Liver (tissue), 9 donors: ENCODE results near the gene EPHB4. TPM values are rescaled to one million over a fixed set of nuclear protein-coding genes. Genes with fewer than 3 reads are reported as not detected.

Experiments
- DNase-seq: peaks from one replicate; pipeline ENCODE4 v3.0.0-alpha.2; 2017; ENCODE audit warnings: low spot score
- H3K27ac ChIP-seq, 2 donors: one replicate each; pipeline ENCODE4 v1.7.0; 2013; ENCODE audit warnings: inconsistent platforms in 2 of 2, low read length in 2 of 2, control low read depth in 1 of 2, low read depth in 1 of 2, mild to moderate bottlenecking in 1 of 2
- H3K27me3 ChIP-seq, 4 donors: one replicate each; pipeline versions ENCODE4 v1.6.1 to v1.7.0; 2013; ENCODE audit warnings: low read length in 3 of 4, inconsistent platforms in 1 of 4, mild to moderate bottlenecking in 1 of 4, moderate library complexity in 1 of 4; ENCODE audit not compliant: control insufficient read depth in 4 of 4, insufficient read depth in 4 of 4
- H3K36me3 ChIP-seq, 4 donors: one replicate each; pipeline versions ENCODE4 v1.6.1 to v1.7.0; 2013; ENCODE audit warnings: low read length in 3 of 4, mild to moderate bottlenecking in 3 of 4, low read depth in 1 of 4, moderate library complexity in 1 of 4; ENCODE audit not compliant: control insufficient read depth in 4 of 4, insufficient read depth in 3 of 4
- H3K4me1 ChIP-seq, 4 donors: one replicate each; pipeline versions ENCODE4 v1.6.1 to v1.7.0; 2013; ENCODE audit warnings: low read length in 3 of 4, mild to moderate bottlenecking in 3 of 4, moderate library complexity in 1 of 4; ENCODE audit not compliant: control insufficient read depth in 4 of 4, insufficient read depth in 4 of 4
- H3K4me3 ChIP-seq, 3 donors: one replicate each; pipeline versions ENCODE4 v1.6.1 to v1.7.0; 2013; ENCODE audit warnings: low read length in 3 of 3, control low read depth in 1 of 3, low read depth in 1 of 3, mild to moderate bottlenecking in 1 of 3
- H3K9ac ChIP-seq, 2 donors: one replicate each; pipeline ENCODE4 v1.7.0; 2013; ENCODE audit warnings: low read length in 2 of 2, mild to moderate bottlenecking in 2 of 2, moderate library complexity in 2 of 2, control low read depth in 1 of 2, low read depth in 1 of 2
- H3K9me3 ChIP-seq, 4 donors: one replicate each; pipeline versions ENCODE4 v1.6.1 to v1.7.0; 2013; ENCODE audit warnings: low read length in 3 of 4; ENCODE audit not compliant: control insufficient read depth in 4 of 4
- ATF3 ChIP-seq: IDR thresholded peaks from 2 replicates; pipeline ENCODE4 v1.6.1; 2016; ENCODE audit warnings: antibody characterized with exemption
- CTCF ChIP-seq: fragments of 150-350 bp; IDR thresholded peaks from 2 replicates; pipeline ENCODE4 v1.5.1; 2017; ENCODE audit warnings: improper control_type of control experiment, low read depth, low read length; ENCODE audit not compliant: missing input control
- EGR1 ChIP-seq, 2 donors: IDR thresholded peaks; 2 replicates each; pipeline ENCODE4 v1.6.1; 2016 to 2018; ENCODE audit warnings: antibody characterized with exemption in 2 of 2, low read depth in 2 of 2
- FOXA2 ChIP-seq: IDR thresholded peaks from 2 replicates; pipeline ENCODE4 v1.6.1; 2016; ENCODE audit warnings: antibody characterized with exemption
- HNF4G ChIP-seq: IDR thresholded peaks from 2 replicates; pipeline ENCODE4 v1.6.1; 2016; ENCODE audit warnings: antibody characterized with exemption
- JUND ChIP-seq, 2 donors: IDR thresholded peaks; 2 replicates each; pipeline ENCODE4 v1.6.1; 2016; ENCODE audit warnings: antibody characterized with exemption in 2 of 2
- MAX ChIP-seq: IDR thresholded peaks from 2 replicates; pipeline ENCODE4 v1.6.1; 2016; ENCODE audit warnings: antibody characterized with exemption
- NR2F2 ChIP-seq: IDR thresholded peaks from 2 replicates; pipeline ENCODE4 v1.6.1; 2016; ENCODE audit warnings: antibody characterized with exemption
- RAD21 ChIP-seq, 2 donors: IDR thresholded peaks; 2 replicates each; pipeline ENCODE4 v1.6.1; 2016; ENCODE audit warnings: antibody characterized with exemption in 2 of 2, mild to moderate bottlenecking in 2 of 2
- REST ChIP-seq: IDR thresholded peaks from 2 replicates; pipeline ENCODE4 v1.6.1; 2016; ENCODE audit warnings: antibody characterized with exemption, mild to moderate bottlenecking
- RXRA ChIP-seq, 2 donors: IDR thresholded peaks; 2 replicates each; pipeline ENCODE4 v1.6.1; 2017 to 2018; ENCODE audit warnings: antibody characterized with exemption in 2 of 2, mild to moderate bottlenecking in 1 of 2
- TAF1 ChIP-seq: conservative IDR thresholded peaks from 2 replicates; pipeline ENCODE4 v1.6.1; 2016; ENCODE audit warnings: antibody characterized with exemption, mild to moderate bottlenecking
- ZBTB33 ChIP-seq: IDR thresholded peaks from 2 replicates; pipeline ENCODE4 v1.6.1; 2016; ENCODE audit warnings: antibody characterized with exemption
- WGBS: extraction: QIAGEN DNeasy Blood & Tissue Kit; methylation state at CpG from one replicate; pipeline ENCODE4 v1.1.7; 2013; 5-methylcytosine and 5-hydroxymethylcytosine counted together
- polyA plus RNA-seq, 2 donors: library from polyadenylated mRNA; stranded (reverse) in 1 of 2; unstranded in 1 of 2; fragments of 200-250 nt in 1 of 2; fragments of >200 nt in 1 of 2; fragmentation: Nextera tagmentation in 1 of 2; extraction: Ambion mirVana in 1 of 2; gene quantifications; one replicate each; pipeline versions ENCODE4 v1.2.1 to v1.2.3, GENCODE V29; 2013 to 2015
- total RNA-seq, 2 donors: library from RNA; depleted of rRNA; stranded (reverse); fragments of >200 nt; gene quantifications; one replicate each; pipeline ENCODE4 v1.2.3, GENCODE V29; 2014
- donor health status: healthy.
- donor health status: healthy.
- donor health status: healthy.
- donor health status: healthy.
- donor health status: healthy.

Gene EPHB4
- total and polyA plus RNA-seq, 4 donors: 14.4 to 53.0 (median 50.0) TPM

- H3K27ac ChIP-seq: no peak overlapping the region
- 67% methylated on average over 9 of the region's 9 CpGs for WGBS
- H3K9me3 ChIP-seq: no peaks in the 10 kb centered on the region
- H3K27me3 ChIP-seq: no peaks in the 10 kb centered on the region
- TF ChIP-seq TAF1 (no peak), HNF4G (no peak), JUND (IDR thresholded peaks at IDR 0.05) (no peak), ZBTB33 (no peak), EGR1 (IDR thresholded peaks at IDR 0.05; ENCODE audit: low read depth in 2 of 2) (no peak), REST (no peak), NR2F2 (no peak), RAD21 (IDR thresholded peaks at IDR 0.05) (no peak), CTCF (no peak), ATF3 (no peak)
- H3K36me3 ChIP-seq: no peaks in the 10 kb centered on the region
- H3K4me3 ChIP-seq: no peak overlapping the region
- H3K4me1 ChIP-seq: no peaks in the 10 kb centered on the region
- DNase-seq: no peak
- no peak overlapping the region for H3K9ac ChIP-seq
Measured at GRCh38 chr7:100789055-100789454, 38.3 kb downstream of the EPHB4 start.

GRCh38 chr7:100786323-100786722 is 41.0 kb downstream of the EPHB4 start:
- no peak overlapping the region for H3K27ac ChIP-seq

More at GRCh38 chr7:100786323-100786722, 41.0 kb downstream of the EPHB4 start:
- Histone ChIP-seq H3K9me3 (peaks cover 0 to 2% (median 0%) of the 10 kb centered on the region in 4 donors), H3K27me3 (no peaks in the 10 kb centered on the region), H3K4me3 (no peak overlapping the region), H3K4me1 (no peaks in the 10 kb centered on the region), H3K9ac (no peak overlapping the region), H3K36me3 (no peaks in the 10 kb centered on the region)
- TF ChIP-seq RAD21 (IDR thresholded peaks at IDR 0.05) (no peak), ZBTB33 (no peak), JUND (IDR thresholded peaks at IDR 0.05) (no peak), RXRA (IDR thresholded peaks at IDR 0.05) (no peak), ATF3 (no peak), REST (no peak), HNF4G (no peak), FOXA2 (no peak), MAX (no peak), NR2F2 (no peak), TAF1 (no peak)
- DNase-seq: no peak
- 91% methylated on average over 1 of the region's 1 CpG for WGBS
